Testis (tissue), 3 donors: ENCODE results near the gene CACNG8. TPM values are rescaled to one million over a fixed set of nuclear protein-coding genes. Genes with fewer than 3 reads are reported as not detected.

Experiments used
- DNase-seq: peaks from one replicate; pipeline ENCODE4 v3.0.0-alpha.2; 2019
- H3K27ac ChIP-seq, 2 donors: fragments of 200-600 bp; sonication (generic); one replicate each; pipeline ENCODE4 v1.5.1; 2019
- H3K27me3 ChIP-seq: fragments of 200-600 bp; sonication (generic); one replicate; pipeline ENCODE4 v1.5.1; 2019
- H3K36me3 ChIP-seq: fragments of 200-600 bp; sonication (generic); one replicate; pipeline ENCODE4 v1.5.1; 2017; ENCODE audit warnings: low read depth; ENCODE audit errors: missing control alignments
- H3K4me1 ChIP-seq: fragments of 200-600 bp; sonication (generic); one replicate; pipeline ENCODE4 v1.5.1; 2019
- H3K4me3 ChIP-seq, 2 donors: fragments of 200-600 bp; sonication (generic); one replicate each; pipeline ENCODE4 v1.5.1; 2017 to 2019
- H3K9me3 ChIP-seq: fragments of 200-600 bp; sonication (generic); one replicate; pipeline ENCODE4 v1.5.1; 2017
- CTCF ChIP-seq, 3 experiments: fragments of 450-650 bp in 2 of 3; fragments of 200-600 bp in 1 of 3; sonication (generic) in 1 of 3; IDR thresholded peaks; one replicate each; pipeline ENCODE4 v1.5.1; 2016 to 2019; ENCODE audit warnings: antibody characterized with exemption in 3 of 3, mild to moderate bottlenecking in 2 of 3, moderate library complexity in 1 of 3
- POLR2A ChIP-seq: fragments of 450-650 bp; IDR thresholded peaks from one replicate; pipeline ENCODE4 v1.6.1; 2017; ENCODE audit warnings: antibody characterized with exemption, mild to moderate bottlenecking, moderate library complexity
- WGBS, 2 donors: methylation state at CpG; one replicate each; pipeline ENCODE4 v1.1.5; 2018; 5-methylcytosine and 5-hydroxymethylcytosine counted together
- intact Hi-C: fragments of 100-400 bp; cut with DNase I; formaldehyde crosslinking; loops from one replicate; pipeline ENCODE4 v1.15.1; 2023; ENCODE audit warnings: low total_unique reads
- polyA plus RNA-seq: library from polyadenylated mRNA; stranded (reverse); fragments of 350-450 nt; fragmentation: Illumina TruSeq; extraction: RNeasy Lipid Tissue Mini Kit (QIAGEN cat#74804); gene quantifications from one replicate; pipeline ENCODE4 v1.2.3, GENCODE V29; 2014; ENCODE audit warnings: low read depth, low replicate concordance; ENCODE audit not compliant: insufficient read depth
- total RNA-seq, 2 donors: library from RNA; depleted of rRNA; stranded (reverse); fragments of >200 nt; gene quantifications; one replicate each; pipeline ENCODE4 v1.2.3, GENCODE V29; 2016

The CACNG8 gene
- total and polyA plus RNA-seq, 3 donors from 2014 or later, result 0.36 to 0.94 (median 0.62) TPM

DNA sequence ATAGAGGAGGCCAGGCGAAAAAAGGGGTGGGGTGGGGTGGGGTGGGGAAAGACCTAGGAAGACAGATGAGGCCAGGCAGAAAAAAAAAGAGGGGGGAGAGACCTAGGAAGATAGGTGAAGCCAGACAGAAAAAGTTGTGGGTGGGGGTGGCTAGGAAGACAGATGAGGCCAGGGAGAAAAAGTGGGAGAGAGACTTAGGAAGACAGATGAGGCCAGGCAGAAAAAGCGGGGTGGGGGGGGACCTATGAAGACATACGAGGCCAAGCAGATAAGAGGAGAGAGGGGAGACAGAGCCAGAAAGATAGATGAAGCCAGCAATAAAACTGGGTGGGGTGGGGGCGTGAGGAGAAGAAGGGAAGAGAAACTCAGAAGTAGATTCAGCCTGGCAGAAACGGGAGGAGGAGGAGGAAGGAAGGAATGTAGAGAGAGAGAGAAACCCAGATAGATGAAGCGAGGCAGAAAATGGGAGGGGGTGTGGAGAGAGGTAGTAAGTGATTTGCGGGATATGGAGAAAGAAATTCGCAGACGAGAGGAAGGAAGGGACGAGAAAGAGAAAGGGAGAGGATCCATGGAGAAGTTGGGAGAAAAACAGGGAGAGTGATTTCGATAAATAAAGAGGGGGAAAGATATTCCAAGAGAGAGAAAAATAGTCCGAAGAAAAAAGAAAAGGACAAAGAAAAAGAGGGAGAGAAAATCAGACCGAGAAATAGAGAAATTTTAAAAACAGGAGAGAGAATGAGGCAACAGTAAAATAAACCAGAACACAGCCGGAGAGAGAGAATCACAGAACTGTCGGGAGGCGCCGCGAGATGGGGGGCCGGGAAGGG, 16.5 kb downstream of the CACNG8 start:
- intact Hi-C loops, result no loop called here
- peak overlapping the region in 1 of 2 donors; percentile 43 for H3K4me3 ChIP-seq
- WGBS, 2 donors, result 1 to 2% methylated on average over 19 of the region's 19 CpGs

GRCh38 chr19:53980539-53981375, 18.0 kb downstream of the CACNG8 start:
- TF ChIP-seq POLR2A (no peak), CTCF (IDR thresholded peaks at IDR 0.05) (no peak)

More for the DNA sequence above, 16.5 kb downstream of the CACNG8 start:
- no peak for TF ChIP-seq CTCF (IDR thresholded peaks at IDR 0.05)
- TF ChIP-seq POLR2A, result no peak
- no peak overlapping the region for H3K27ac ChIP-seq
- no peaks in the 10 kb centered on the region for H3K9me3 ChIP-seq
- no peaks in the 10 kb centered on the region for H3K36me3 ChIP-seq
- H3K27me3 ChIP-seq, result no peaks in the 10 kb centered on the region
- no peaks in the 10 kb centered on the region for H3K4me1 ChIP-seq
- DNase-seq, result no peak

GRCh38 chr19:53981376-53981951, 18.7 kb downstream of the CACNG8 start:
- WGBS, 2 donors, result 54 to 82% methylated on average over 4 to 13 of the region's 13 CpGs
- peak overlapping the region in 1 of 2 donors; percentile 13 for H3K4me3 ChIP-seq
- intact Hi-C loops, result no loop called here

More at GRCh38 chr19:53980539-53981375, 18.0 kb downstream of the CACNG8 start:
- 15 to 16% methylated on average over 20 of the region's 20 CpGs for WGBS, 2 donors
- H3K36me3 ChIP-seq, result no peaks in the 10 kb centered on the region
- peak; percentile 40 for DNase-seq
- no peaks in the 10 kb centered on the region for H3K4me1 ChIP-seq
- H3K9me3 ChIP-seq, result no peaks in the 10 kb centered on the region
- H3K27ac ChIP-seq, result no peak overlapping the region
- no peaks in the 10 kb centered on the region for H3K27me3 ChIP-seq
- intact Hi-C loops, result no loop called here
- peak overlapping the region; percentile 15 to 20 for H3K4me3 ChIP-seq

DNA sequence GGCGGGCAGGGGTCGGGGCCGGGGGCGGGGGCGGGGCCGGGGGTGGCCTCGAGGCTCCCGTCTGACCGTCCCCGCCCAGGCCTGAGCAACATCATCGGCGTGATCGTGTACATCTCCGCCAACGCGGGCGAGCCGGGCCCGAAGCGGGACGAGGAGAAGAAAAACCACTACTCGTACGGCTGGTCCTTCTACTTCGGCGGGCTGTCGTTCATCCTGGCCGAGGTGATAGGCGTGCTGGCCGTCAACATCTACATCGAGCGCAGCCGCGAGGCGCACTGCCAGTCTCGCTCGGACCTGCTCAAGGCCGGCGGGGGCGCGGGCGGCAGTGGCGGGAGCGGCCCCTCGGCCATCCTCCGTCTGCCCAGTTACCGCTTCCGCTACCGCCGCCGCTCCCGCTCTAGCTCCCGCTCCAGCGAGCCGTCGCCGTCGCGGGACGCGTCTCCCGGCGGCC, 19.3 kb downstream of the CACNG8 start:
- peak overlapping the region in 1 of 2 donors; percentile 13 for H3K4me3 ChIP-seq
- H3K27me3 ChIP-seq, result no peaks in the 10 kb centered on the region
- intact Hi-C loops, result no loop called here

More at GRCh38 chr19:53981376-53981951, 18.7 kb downstream of the CACNG8 start:
- Histone ChIP-seq H3K4me1 (no peaks in the 10 kb centered on the region), H3K36me3 (no peaks in the 10 kb centered on the region), H3K9me3 (no peaks in the 10 kb centered on the region), H3K27ac (no peak overlapping the region), H3K27me3 (no peaks in the 10 kb centered on the region)
- DNase-seq, result no peak
- TF ChIP-seq POLR2A, result no peak
- TF ChIP-seq CTCF (IDR thresholded peaks at IDR 0.05), result no peak

More for the DNA sequence above, 19.3 kb downstream of the CACNG8 start:
- 2% methylated on average over 36 of the region's 62 CpGs; no CpG with 5 or more reads in 1 of the 2 donors for WGBS, 2 donors
- Histone ChIP-seq H3K27ac (no peak overlapping the region), H3K4me1 (no peaks in the 10 kb centered on the region), H3K9me3 (no peaks in the 10 kb centered on the region), H3K36me3 (no peaks in the 10 kb centered on the region)
- no peak for DNase-seq
- TF ChIP-seq POLR2A (no peak), CTCF (IDR thresholded peaks at IDR 0.05) (no peak)
